Fibroblast of lung (primary cell): ENCODE measurements around the gene DIAPH3. TPM values are rescaled to one million over a fixed set of nuclear protein-coding genes. Genes with fewer than 3 reads are reported as not detected.

Experiments
- DNase-seq, 2 donors: peaks; one replicate each; pipeline versions ENCODE4 v3.0.0 to v3.0.0-alpha.2; 2010; ENCODE audit warnings: low read depth in 2 of 2
- H2AFZ ChIP-seq: 2 replicates; pipeline ENCODE4 v1.5.1; 2012; ENCODE audit warnings: low read length, control low read depth, inconsistent platforms
- H3K27ac ChIP-seq: 2 replicates; pipeline ENCODE4 v1.5.1; 2011; ENCODE audit warnings: low read length, control low read depth; ENCODE audit not compliant: insufficient read depth
- H3K27me3 ChIP-seq: 2 replicates; pipeline ENCODE4 v1.5.1; 2011; ENCODE audit warnings: mild to moderate bottlenecking, low read length; ENCODE audit not compliant: control insufficient read depth, insufficient read depth
- H3K36me3 ChIP-seq: 2 replicates; pipeline ENCODE4 v1.5.1; 2011; ENCODE audit warnings: low read length; ENCODE audit not compliant: control insufficient read depth, insufficient read depth
- H3K4me1 ChIP-seq: 2 replicates; pipeline ENCODE4 v1.5.1; 2011; ENCODE audit warnings: low read length; ENCODE audit not compliant: control insufficient read depth, insufficient read depth; ENCODE audit errors: extremely low read depth
- H3K4me2 ChIP-seq: 2 replicates; pipeline ENCODE4 v1.5.1; 2011; ENCODE audit warnings: low read length, control low read depth; ENCODE audit not compliant: insufficient read depth; ENCODE audit errors: extremely low read depth
- H3K4me3 ChIP-seq, 4 experiments: fragments of 200-600 bp in 1 of 4; sonication (generic) in 1 of 4; replicated peaks in 1 of 4; 2 replicates each; pipeline ENCODE4 v1.5.1; 2011 to 2016; ENCODE audit warnings: low read length in 4 of 4, low read depth in 3 of 4, mild to moderate bottlenecking in 3 of 4, control low read depth in 2 of 4, inconsistent platforms in 1 of 4, mixed read lengths in 1 of 4; ENCODE audit not compliant: insufficient read depth in 1 of 4; ENCODE audit errors: control extremely low read depth in 1 of 4
- H3K79me2 ChIP-seq: 2 replicates; pipeline ENCODE4 v1.5.1; 2012; ENCODE audit warnings: mild to moderate bottlenecking, low read length, inconsistent platforms; ENCODE audit not compliant: control insufficient read depth, insufficient read depth
- H3K9ac ChIP-seq: 2 replicates; pipeline ENCODE4 v1.5.1; 2011; ENCODE audit warnings: mild to moderate bottlenecking, low read length, control low read depth; ENCODE audit not compliant: insufficient read depth
- H3K9me3 ChIP-seq: 2 replicates; pipeline ENCODE4 v1.5.1; 2012; ENCODE audit warnings: low read depth, low read length; ENCODE audit not compliant: control insufficient read depth, insufficient read depth
- H4K20me1 ChIP-seq: 2 replicates; pipeline ENCODE4 v1.5.1; 2011; ENCODE audit warnings: low read length; ENCODE audit not compliant: control insufficient read depth, insufficient read depth; ENCODE audit errors: extremely low read depth
- EZH2 ChIP-seq: IDR thresholded peaks from 2 replicates; pipeline ENCODE4 v1.5.1; 2012; ENCODE audit warnings: low read length, control low read depth, mild to moderate bottlenecking; ENCODE audit errors: missing control alignments
- polyA plus RNA-seq, 2 donors: library from polyadenylated mRNA; depleted of rRNA in 1 of 2; stranded (reverse) in 1 of 2; unstranded in 1 of 2; fragments of >200 nt; gene quantifications; 2 replicates each; pipeline ENCODE4 v1.2.1, GENCODE V29; 2011 to 2012; ENCODE audit warnings: missing spikeins in 1 of 2
- total RNA-seq: library from RNA; depleted of rRNA; stranded (reverse); fragments of >200 nt; gene quantifications from 2 replicates; pipeline ENCODE4 v1.2.1, GENCODE V29; 2014
- TF ChIP-seq, protein P1 (sequence below), 2 donors: IDR thresholded peaks in 1 of 2; conservative IDR thresholded peaks in 1 of 2; 1 replicate in 1 of 2; 2 replicates in 1 of 2; pipeline ENCODE4 v1.5.1; 2011 to 2012; ENCODE audit warnings: low read length in 2 of 2, control low read depth in 1 of 2, inconsistent platforms in 1 of 2, low read depth in 1 of 2, mild to moderate bottlenecking in 1 of 2

DIAPH3 gene
- total and polyA plus RNA-seq, 2 donors (not counting 1 experiment from before 2014, with no cell fraction given) = 5.9 to 10.9 TPM

GRCh38 chr13:59684105-59684504 is 479.6 kb downstream of the DIAPH3 start:
- Histone ChIP-seq H3K79me2 (no peaks in the 10 kb centered on the region), H3K9me3 (no peaks in the 10 kb centered on the region), H3K27me3 (no peaks in the 10 kb centered on the region), H3K27ac (no peak overlapping the region), H3K9ac (no peak overlapping the region), H4K20me1 (no peaks in the 10 kb centered on the region), H2AFZ (no peak overlapping the region), H3K36me3 (no peaks in the 10 kb centered on the region), H3K4me1 (no peaks in the 10 kb centered on the region), H3K4me2 (no peak overlapping the region), H3K4me3 (no peak overlapping the region)
- no peak for DNase-seq
- TF ChIP-seq EZH2 = no peak
- TF ChIP-seq, protein P1, sequence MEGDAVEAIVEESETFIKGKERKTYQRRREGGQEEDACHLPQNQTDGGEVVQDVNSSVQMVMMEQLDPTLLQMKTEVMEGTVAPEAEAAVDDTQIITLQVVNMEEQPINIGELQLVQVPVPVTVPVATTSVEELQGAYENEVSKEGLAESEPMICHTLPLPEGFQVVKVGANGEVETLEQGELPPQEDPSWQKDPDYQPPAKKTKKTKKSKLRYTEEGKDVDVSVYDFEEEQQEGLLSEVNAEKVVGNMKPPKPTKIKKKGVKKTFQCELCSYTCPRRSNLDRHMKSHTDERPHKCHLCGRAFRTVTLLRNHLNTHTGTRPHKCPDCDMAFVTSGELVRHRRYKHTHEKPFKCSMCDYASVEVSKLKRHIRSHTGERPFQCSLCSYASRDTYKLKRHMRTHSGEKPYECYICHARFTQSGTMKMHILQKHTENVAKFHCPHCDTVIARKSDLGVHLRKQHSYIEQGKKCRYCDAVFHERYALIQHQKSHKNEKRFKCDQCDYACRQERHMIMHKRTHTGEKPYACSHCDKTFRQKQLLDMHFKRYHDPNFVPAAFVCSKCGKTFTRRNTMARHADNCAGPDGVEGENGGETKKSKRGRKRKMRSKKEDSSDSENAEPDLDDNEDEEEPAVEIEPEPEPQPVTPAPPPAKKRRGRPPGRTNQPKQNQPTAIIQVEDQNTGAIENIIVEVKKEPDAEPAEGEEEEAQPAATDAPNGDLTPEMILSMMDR (conservative IDR thresholded peaks at IDR 0.05 in 1 of 2, IDR thresholded peaks at IDR 0.05 in 1 of 2; ENCODE audit: low read depth in 1 of 2, low read length in 2 of 2) = no peak

- no peaks in the 10 kb centered on the region for H3K79me2 ChIP-seq
- H3K4me3 ChIP-seq = no peak overlapping the region
- no peaks in the 10 kb centered on the region for H3K27me3 ChIP-seq
- no peaks in the 10 kb centered on the region for H3K4me1 ChIP-seq
- H3K9me3 ChIP-seq = no peaks in the 10 kb centered on the region
- H3K4me2 ChIP-seq = no peak overlapping the region
- H2AFZ ChIP-seq = no peak overlapping the region
- DNase-seq = peak in 1 of 2 donors; percentile 69
- no peaks in the 10 kb centered on the region for H3K36me3 ChIP-seq
- no peaks in the 10 kb centered on the region for H4K20me1 ChIP-seq
- no peak overlapping the region for H3K27ac ChIP-seq
- TF ChIP-seq, protein P1 (conservative IDR thresholded peaks at IDR 0.05 in 1 of 2, IDR thresholded peaks at IDR 0.05 in 1 of 2; ENCODE audit: low read depth in 1 of 2, low read length in 2 of 2) = no peak
- TF ChIP-seq EZH2 = no peak
- H3K9ac ChIP-seq = no peak overlapping the region
Measured at GRCh38 chr13:59681636-59682311, 482.0 kb downstream of the DIAPH3 start.

DNA sequence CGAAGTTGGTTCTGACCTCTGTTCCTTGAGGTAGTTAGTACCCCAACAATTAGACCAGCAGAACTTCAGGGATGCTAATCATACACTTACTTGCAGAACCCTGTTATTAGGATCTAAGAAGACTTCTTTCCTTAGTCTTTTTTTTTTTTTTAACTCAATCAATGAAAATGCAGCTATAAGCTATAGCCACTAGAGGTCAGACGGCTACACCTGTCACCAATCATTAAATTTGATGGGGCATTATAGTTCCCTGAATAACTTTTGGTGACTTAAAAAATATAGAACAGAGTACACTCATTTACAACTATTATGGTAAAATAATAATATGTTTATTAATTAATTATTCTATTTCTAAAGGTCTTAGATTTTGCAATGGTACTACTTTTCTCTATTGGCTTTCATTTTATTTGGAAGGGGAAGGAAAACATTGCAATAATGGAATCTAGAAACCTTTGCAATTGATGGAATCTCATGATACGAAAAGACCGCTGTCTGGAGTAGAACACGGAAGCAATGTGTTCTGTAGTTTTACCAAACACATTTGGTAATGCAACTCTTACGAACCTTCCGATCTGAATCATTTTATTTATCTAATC is 483.2 kb downstream of the DIAPH3 start:
- Histone ChIP-seq H4K20me1 (no peaks in the 10 kb centered on the region), H3K9ac (no peak overlapping the region), H3K27me3 (no peaks in the 10 kb centered on the region), H3K79me2 (no peaks in the 10 kb centered on the region), H3K9me3 (no peaks in the 10 kb centered on the region), H2AFZ (no peak overlapping the region), H3K4me1 (no peaks in the 10 kb centered on the region), H3K27ac (no peak overlapping the region), H3K4me3 (no peak overlapping the region), H3K4me2 (no peak overlapping the region), H3K36me3 (no peaks in the 10 kb centered on the region)
- peak; percentile 14 to 59 for DNase-seq
- TF ChIP-seq EZH2 = no peak
- TF ChIP-seq, protein P1 (conservative IDR thresholded peaks at IDR 0.05 in 1 of 2, IDR thresholded peaks at IDR 0.05 in 1 of 2; ENCODE audit: low read depth in 1 of 2, low read length in 2 of 2) = peak; percentile 75
